Colonic mucosa (tissue), 4 donors: ENCODE results near the gene CDO1. TPM values are rescaled to one million over a fixed set of nuclear protein-coding genes. Genes with fewer than 3 reads are reported as not detected.

Experiments used
- DNase-seq: peaks from one replicate; pipeline ENCODE4 v3.0.0-alpha.2; 2020
- H3K27ac ChIP-seq: fragments of 200-600 bp; one replicate; pipeline ENCODE4 v1.8.0; 2021
- H3K27me3 ChIP-seq: fragments of 200-600 bp; one replicate; pipeline ENCODE4 v1.8.0; 2021
- H3K36me3 ChIP-seq: fragments of 200-600 bp; one replicate; pipeline ENCODE4 v1.8.0; 2021
- H3K4me1 ChIP-seq: fragments of 200-600 bp; one replicate; pipeline ENCODE4 v1.8.0; 2021; ENCODE audit warnings: mild to moderate bottlenecking
- H3K4me3 ChIP-seq: fragments of 200-600 bp; one replicate; pipeline ENCODE4 v1.8.0; 2021
- H3K9ac ChIP-seq, 2 donors: one replicate each; pipeline ENCODE4 v1.7.0; 2013; ENCODE audit warnings: control low read depth in 2 of 2, low read depth in 2 of 2, low read length in 2 of 2
- H3K9me3 ChIP-seq: fragments of 200-600 bp; one replicate; pipeline ENCODE4 v1.8.0; 2021
- intact Hi-C: fragments of 100-400 bp; cut with DNase I; formaldehyde crosslinking; loops from one replicate; pipeline ENCODE4 v1.14.1; 2022
- total RNA-seq, 2 donors: library from RNA; stranded (reverse); fragmentation: NEBNext Ultra II Directional in 1 of 2; extraction: Animal tissue kit (Norgen Biotek cat#: 25700) in 1 of 2; gene quantifications; one replicate each; pipeline ENCODE4 v1.2.1, GENCODE V29; 2021
- TF ChIP-seq, protein P1 (sequence below): fragments of 200-600 bp; IDR thresholded peaks from one replicate; pipeline ENCODE4 v1.8.0; 2022; ENCODE audit warnings: antibody characterized with exemption, mild to moderate bottlenecking
- donor health status: healthy.
- donor health status: DM: no; HTN: no; CAD: no.
- donor health status: DM: no; HTN: no; CAD: no.

The CDO1 gene
- total RNA-seq, 2 donors from 2014 or later, result 0.27 to 0.58 TPM

DNA sequence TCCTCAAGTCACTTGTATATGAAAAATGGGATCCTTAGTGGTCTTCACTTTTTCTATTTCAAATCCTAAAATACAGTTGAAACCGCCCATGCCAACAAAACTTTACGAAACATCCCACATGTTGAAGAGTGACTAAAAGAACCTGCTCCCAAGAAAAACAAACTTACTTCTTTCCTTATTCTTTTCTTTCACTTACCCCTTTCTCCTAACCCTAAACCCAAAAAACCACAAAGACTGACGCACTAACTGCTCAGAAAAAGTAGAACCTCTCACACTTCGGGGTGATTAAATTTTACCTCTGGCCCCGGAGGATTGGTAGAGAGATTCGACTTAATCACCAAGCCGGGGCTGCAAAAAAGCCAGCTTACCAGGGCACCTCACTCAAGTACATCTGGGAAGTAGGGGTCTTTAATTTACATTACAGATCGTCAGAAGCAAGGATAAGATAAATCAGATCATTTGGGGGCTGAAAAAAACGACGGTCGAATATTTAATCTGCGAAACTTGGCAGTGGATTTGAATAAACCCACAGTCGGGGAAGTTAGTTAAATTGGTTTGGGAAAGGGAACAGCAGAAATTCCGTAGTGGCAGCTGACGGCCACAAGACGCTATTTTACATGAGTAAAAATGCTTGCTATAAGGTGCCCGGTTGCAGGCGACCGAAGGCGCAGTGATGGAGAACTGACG is 1.3 kb downstream of the CDO1 start:
- Histone ChIP-seq H3K9ac (no peak overlapping the region), H3K27me3 (peaks cover 22% of the 10 kb centered on the region), H3K9me3 (no peaks in the 10 kb centered on the region), H3K4me3 (peak overlapping the region; percentile 25), H3K4me1 (no peaks in the 10 kb centered on the region), H3K36me3 (no peaks in the 10 kb centered on the region), H3K27ac (no peak overlapping the region)
- intact Hi-C loops, result no loop called here
- DNase-seq, result no peak
- TF ChIP-seq, protein P1, sequence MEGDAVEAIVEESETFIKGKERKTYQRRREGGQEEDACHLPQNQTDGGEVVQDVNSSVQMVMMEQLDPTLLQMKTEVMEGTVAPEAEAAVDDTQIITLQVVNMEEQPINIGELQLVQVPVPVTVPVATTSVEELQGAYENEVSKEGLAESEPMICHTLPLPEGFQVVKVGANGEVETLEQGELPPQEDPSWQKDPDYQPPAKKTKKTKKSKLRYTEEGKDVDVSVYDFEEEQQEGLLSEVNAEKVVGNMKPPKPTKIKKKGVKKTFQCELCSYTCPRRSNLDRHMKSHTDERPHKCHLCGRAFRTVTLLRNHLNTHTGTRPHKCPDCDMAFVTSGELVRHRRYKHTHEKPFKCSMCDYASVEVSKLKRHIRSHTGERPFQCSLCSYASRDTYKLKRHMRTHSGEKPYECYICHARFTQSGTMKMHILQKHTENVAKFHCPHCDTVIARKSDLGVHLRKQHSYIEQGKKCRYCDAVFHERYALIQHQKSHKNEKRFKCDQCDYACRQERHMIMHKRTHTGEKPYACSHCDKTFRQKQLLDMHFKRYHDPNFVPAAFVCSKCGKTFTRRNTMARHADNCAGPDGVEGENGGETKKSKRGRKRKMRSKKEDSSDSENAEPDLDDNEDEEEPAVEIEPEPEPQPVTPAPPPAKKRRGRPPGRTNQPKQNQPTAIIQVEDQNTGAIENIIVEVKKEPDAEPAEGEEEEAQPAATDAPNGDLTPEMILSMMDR, result no peak

DNA sequence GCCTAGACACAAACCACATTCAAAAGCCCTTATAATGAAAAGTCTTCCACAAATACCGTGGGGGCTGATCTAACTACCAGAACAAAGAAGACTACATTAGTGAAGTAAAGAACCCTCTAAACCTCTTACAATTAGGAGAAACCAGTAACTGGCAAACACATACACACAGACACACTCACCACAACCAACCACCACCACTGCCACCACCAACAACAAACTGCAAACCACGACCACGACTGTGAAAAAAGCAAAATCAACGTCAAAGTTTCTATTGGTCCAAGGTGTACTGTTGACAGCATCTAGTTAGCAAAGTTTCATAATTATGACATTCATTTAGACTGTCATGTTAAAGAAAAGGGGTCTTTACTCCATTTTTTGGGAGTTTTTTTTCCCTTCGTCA is 2.7 kb downstream of the CDO1 start:
- Histone ChIP-seq H3K27ac (no peak overlapping the region), H3K9me3 (no peaks in the 10 kb centered on the region), H3K27me3 (peaks cover 22% of the 10 kb centered on the region), H3K4me1 (no peaks in the 10 kb centered on the region), H3K36me3 (no peaks in the 10 kb centered on the region), H3K4me3 (no peak overlapping the region), H3K9ac (no peak overlapping the region)
- intact Hi-C loops, result no loop called here
- TF ChIP-seq, protein P1, result no peak
- DNase-seq, result no peak

DNA sequence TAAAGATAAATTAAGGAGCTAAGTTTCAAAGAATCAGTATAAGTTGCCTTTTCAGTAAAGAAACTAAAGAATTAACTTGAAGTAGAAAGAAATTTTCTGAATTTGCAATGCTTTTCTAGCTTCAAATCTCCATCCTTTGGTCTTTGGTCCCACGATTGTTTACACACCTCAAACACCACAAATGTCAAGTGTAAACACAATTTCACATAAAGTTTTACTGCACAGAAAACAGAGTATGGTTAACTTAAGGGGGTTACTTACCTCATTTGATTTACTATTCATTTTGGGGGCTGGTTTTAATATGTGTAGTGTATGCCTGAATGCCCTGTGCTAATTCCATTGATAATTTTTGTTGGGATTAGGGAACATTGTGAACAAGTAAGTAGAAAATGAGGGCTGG is 4.1 kb downstream of the CDO1 start:
- no peak for DNase-seq
- no peaks in the 10 kb centered on the region for H3K36me3 ChIP-seq
- no peak overlapping the region for H3K4me3 ChIP-seq
- TF ChIP-seq, protein P1, result no peak
- H3K9ac ChIP-seq, result no peak overlapping the region
- peaks cover 22% of the 10 kb centered on the region for H3K27me3 ChIP-seq
- intact Hi-C loops, result no loop called here
- no peaks in the 10 kb centered on the region for H3K4me1 ChIP-seq
- H3K27ac ChIP-seq, result no peak overlapping the region
- H3K9me3 ChIP-seq, result no peaks in the 10 kb centered on the region

DNA sequence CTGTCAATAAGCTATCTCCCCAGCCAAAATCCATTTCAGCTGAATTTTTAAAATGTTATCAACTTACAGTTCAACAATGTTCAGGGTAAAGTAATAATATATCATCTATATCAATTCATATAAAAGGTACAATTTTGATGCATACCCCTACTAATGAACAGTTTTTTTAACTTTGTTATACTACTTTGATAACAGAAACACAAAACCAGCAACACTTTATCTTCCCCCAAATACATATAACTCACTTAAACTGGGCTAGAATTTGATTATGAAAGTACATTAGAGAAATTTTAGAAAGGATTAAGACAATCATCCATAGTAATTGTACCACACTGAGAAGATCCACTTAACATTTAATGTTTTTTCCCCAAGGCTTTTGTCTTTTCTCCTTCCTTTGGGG is 5.1 kb downstream of the CDO1 start:
- TF ChIP-seq, protein P1, result no peak
- Histone ChIP-seq H3K4me3 (no peak overlapping the region), H3K4me1 (no peaks in the 10 kb centered on the region), H3K9ac (no peak overlapping the region), H3K27me3 (peaks cover 13% of the 10 kb centered on the region), H3K36me3 (no peaks in the 10 kb centered on the region), H3K9me3 (no peaks in the 10 kb centered on the region), H3K27ac (no peak overlapping the region)
- no peak for DNase-seq
- intact Hi-C loops, result no loop called here

DNA sequence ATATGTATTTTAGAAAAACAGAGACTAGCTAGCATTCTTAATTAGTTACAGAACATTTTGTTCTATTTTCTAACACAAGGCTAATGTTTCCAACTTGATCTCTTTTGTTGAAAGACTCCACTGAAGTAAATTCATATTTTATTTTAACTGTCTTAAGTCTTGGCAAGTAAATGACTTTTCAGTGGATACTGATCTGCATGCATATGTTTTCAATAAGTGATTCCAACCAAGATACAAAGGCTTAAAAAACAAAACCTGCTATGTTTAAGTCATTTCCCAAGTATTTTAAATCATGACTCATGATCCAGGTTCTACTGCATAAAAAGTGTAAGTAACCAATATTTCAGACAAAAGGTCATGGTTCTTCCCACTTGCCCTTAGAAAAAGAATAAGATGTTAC is 5.7 kb downstream of the CDO1 start:
- TF ChIP-seq, protein P1, result no peak
- intact Hi-C loops, result no loop called here
- no peaks in the 10 kb centered on the region for H3K36me3 ChIP-seq
- H3K4me3 ChIP-seq, result no peak overlapping the region
- DNase-seq, result no peak
- H3K4me1 ChIP-seq, result no peaks in the 10 kb centered on the region
- H3K9ac ChIP-seq, result no peak overlapping the region
- no peak overlapping the region for H3K27ac ChIP-seq
- H3K27me3 ChIP-seq, result peaks cover 6% of the 10 kb centered on the region
- H3K9me3 ChIP-seq, result no peaks in the 10 kb centered on the region
